HG02678 (cell line): ENCODE data around the gene FKBP1A.

Experiments
- ATAC-seq: cut with Tn5 transposase; IDR thresholded peaks from one replicate; pipeline ENCODE4 v1.9.1; 2021; ENCODE audit warnings: mild to moderate bottlenecking, moderate library complexity; ENCODE audit not compliant: unreplicated experiment

Gene FKBP1A

DNA sequence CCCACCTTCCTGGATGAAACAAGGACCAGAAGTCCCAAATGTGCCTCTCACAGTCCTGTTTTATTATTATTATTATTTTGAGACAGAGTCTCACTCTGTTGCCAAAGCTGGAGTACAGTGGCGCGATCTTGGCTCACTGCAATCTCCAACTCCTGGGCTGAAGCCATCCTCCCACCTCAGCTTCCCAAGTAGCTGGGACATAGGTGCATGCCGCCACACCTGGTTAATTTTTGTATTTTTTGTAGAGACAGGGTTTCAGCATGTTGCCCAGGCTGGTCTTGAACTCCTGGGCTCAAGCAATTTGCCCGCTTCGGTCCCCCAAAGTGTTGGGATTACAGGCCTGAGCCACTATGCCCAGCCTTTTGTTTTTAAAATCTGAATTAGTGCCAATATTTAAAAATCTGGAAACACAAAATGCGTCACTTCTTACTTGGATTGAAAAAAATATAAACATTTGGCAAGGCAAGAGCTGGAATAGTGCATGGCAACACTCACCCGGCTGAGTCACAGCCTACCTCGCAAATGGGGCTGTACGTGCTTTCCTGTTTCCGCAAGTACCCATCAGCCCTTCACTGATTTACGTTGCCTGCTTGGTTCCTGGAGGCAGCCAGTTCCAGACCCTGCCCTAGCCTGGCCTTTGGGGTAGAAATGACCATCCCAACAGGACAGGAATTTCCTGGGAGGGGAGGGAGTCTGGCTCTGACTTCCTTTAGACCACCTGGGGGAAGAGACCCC is 70.2 kb downstream of the FKBP1A start:
- no peak for ATAC-seq

GRCh38 chr20:1321654-1321939 is 71.3 kb downstream of the FKBP1A start:
- no peak for ATAC-seq

GRCh38 chr20:1320902-1321653 is 71.8 kb downstream of the FKBP1A start:
- ATAC-seq: no peak

DNA sequence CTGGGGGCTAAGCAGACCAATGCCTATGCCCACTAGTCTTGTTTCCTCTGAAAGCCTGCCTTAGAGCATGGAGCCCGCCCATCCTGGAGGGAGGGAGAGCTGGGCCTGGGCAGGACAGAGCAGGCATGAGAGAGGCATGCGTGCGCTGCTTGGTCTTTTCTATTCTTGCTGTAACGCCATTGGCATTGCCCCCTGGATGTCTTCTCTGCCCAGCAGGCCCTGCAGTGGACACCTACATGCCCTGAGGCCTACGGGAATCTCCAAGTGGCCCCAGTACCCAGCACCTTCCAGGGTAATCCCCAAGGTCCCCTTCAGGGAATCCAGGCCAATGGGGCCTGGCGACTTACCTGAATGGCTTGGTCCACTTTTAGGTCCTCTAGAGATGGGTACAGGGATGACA is 72.8 kb downstream of the FKBP1A start:
- ATAC-seq: no peak

DNA sequence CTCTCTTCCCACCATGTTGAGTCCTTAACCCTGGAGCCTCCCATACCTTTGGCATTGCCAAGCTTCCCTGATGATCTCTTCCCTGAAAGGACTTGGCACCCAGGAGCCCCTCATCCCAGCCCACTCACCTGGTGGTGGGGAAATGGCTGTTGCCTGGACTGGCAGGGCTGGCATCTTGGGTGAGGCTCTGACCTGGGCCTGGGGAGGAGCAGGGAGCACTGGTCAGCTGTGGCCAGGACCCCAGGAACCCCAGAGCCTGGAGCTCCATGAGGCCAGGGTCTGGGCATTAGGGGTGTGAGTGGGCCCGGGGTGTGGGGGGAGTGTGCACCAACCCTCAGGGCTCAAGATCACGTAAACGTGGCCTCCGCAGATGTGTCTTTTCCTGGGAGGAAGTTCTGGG is 73.4 kb downstream of the FKBP1A start:
- no peak for ATAC-seq

- ATAC-seq: no peak
Measured at GRCh38 chr20:1319051-1319450, 73.8 kb downstream of the FKBP1A start.
